IPS DF 6.9 (cell line): ENCODE data around the gene NDUFB10.

Experiments
- DNase-seq: peaks from one replicate; pipeline ENCODE4 v3.0.0-alpha.2; 2013; ENCODE audit warnings: low read depth, low spot score
- H3K27ac ChIP-seq: one replicate; pipeline ENCODE4 v1.5.1; 2013; ENCODE audit warnings: low read length, control low read depth
- H3K27me3 ChIP-seq: 2 replicates; pipeline ENCODE4 v1.6.1; 2013; ENCODE audit warnings: mild to moderate bottlenecking, low read length; ENCODE audit not compliant: control insufficient read depth, insufficient read depth
- H3K36me3 ChIP-seq: 2 replicates; pipeline ENCODE4 v1.6.1; 2013; ENCODE audit warnings: low read length; ENCODE audit not compliant: control insufficient read depth, insufficient read depth
- H3K4me1 ChIP-seq: 2 replicates; pipeline ENCODE4 v1.6.1; 2013; ENCODE audit warnings: low read length; ENCODE audit not compliant: control insufficient read depth, insufficient read depth
- H3K4me3 ChIP-seq: 2 replicates; pipeline ENCODE4 v1.5.1; 2013; ENCODE audit warnings: mild to moderate bottlenecking, low read length
- H3K9me3 ChIP-seq: 2 replicates; pipeline ENCODE4 v1.6.1; 2013; ENCODE audit warnings: low read length, inconsistent platforms; ENCODE audit not compliant: control insufficient read depth, insufficient read depth
- WGBS: extraction: QIAGEN DNeasy Blood & Tissue Kit; methylation state at CpG from one replicate; pipeline ENCODE4 v1.1.7; 2013; ENCODE audit warnings: mixed read lengths, missing lambda C conversion rate; ENCODE audit not compliant: insufficient read length, insufficient coverage; 5-methylcytosine and 5-hydroxymethylcytosine counted together

The NDUFB10 gene

DNA sequence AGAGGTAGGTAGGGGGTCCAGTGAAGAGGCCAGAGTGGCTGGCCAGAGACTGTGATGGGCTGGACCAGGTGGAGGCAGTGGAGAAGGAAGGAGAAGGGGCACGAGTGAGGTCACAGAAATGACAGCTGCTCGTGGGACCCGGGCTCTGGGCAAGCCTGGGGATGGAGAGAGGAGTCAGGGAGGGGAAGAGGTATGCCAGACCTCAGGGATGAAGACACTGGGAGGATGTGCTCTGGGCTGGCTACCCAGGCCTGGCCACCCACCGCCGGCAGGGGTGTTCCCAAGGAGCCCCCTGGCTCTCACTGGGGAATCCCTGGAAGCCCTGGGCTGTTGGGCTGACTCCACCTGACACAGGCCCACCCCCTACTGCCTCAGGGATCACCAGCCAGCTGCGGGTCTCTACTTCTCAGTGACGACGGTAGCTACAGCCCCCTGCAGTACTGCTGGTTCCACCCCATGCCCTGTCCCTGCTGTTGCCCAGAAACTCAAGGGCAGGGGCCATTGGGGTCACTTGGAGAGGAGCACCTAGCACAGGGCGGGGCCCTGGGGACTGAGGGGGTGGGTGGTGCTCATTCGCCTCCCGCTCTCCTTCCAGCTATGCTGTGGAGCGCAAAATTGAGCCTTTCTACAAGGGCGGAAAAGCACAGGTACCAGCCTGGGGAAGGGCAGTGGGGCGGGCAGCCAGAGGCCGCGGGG lies 14.3 kb downstream of the NDUFB10 start:
- H3K4me3 ChIP-seq, result no peak overlapping the region
- peaks cover 5% of the 10 kb centered on the region for H3K4me1 ChIP-seq
- no peaks in the 10 kb centered on the region for H3K9me3 ChIP-seq
- WGBS, result no CpG with 5 or more reads among the region's 16 CpGs
- H3K36me3 ChIP-seq, result peaks cover 37% of the 10 kb centered on the region
- H3K27me3 ChIP-seq, result no peaks in the 10 kb centered on the region
- no peak for DNase-seq
- no peak overlapping the region for H3K27ac ChIP-seq

DNA sequence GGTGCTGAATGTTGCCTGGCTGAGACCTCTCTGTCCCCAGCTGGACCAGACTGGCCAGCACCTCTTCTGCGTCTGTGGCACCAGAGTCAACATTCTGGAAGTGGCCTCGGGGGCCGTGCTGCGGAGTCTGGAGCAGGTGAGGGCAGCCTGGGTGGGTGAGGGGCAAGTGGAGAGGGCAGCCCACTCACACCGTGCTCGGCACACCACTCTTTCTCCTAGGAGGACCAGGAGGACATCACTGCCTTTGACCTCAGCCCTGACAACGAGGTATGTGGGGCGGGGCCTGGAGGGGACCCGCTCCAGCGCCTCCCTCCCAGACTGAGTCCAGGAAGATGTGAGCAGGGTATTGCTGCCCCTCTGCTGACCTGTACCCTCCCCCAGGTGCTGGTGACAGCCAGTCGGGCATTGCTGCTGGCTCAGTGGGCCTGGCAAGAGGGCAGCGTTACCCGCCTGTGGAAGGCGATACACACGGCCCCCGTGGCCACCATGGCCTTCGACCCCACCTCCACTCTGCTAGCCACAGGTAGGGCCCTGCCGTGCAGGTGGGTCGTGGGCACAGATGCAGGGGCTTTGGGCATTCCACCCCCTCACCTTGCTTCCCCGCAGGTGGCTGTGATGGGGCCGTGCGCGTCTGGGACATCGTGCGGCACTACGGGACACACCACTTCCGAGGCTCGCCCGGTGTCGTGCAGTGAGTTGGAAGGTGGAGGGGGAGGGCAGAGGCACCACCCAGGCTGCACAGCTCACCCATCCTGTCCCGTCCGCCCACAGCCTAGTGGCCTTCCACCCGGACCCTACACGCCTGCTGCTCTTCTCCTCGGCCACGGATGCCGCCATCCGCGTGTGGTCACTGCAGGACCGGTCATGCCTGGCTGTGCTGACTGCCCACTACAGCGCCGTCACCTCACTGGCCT lies 15.1 kb downstream of the NDUFB10 start:
- no peak overlapping the region for H3K4me3 ChIP-seq
- H3K27me3 ChIP-seq, result no peaks in the 10 kb centered on the region
- no peak for DNase-seq
- H3K36me3 ChIP-seq, result peaks cover 37% of the 10 kb centered on the region
- no CpG with 5 or more reads among the region's 42 CpGs for WGBS
- H3K9me3 ChIP-seq, result no peaks in the 10 kb centered on the region
- no peak overlapping the region for H3K27ac ChIP-seq
- H3K4me1 ChIP-seq, result peaks cover 5% of the 10 kb centered on the region

DNA sequence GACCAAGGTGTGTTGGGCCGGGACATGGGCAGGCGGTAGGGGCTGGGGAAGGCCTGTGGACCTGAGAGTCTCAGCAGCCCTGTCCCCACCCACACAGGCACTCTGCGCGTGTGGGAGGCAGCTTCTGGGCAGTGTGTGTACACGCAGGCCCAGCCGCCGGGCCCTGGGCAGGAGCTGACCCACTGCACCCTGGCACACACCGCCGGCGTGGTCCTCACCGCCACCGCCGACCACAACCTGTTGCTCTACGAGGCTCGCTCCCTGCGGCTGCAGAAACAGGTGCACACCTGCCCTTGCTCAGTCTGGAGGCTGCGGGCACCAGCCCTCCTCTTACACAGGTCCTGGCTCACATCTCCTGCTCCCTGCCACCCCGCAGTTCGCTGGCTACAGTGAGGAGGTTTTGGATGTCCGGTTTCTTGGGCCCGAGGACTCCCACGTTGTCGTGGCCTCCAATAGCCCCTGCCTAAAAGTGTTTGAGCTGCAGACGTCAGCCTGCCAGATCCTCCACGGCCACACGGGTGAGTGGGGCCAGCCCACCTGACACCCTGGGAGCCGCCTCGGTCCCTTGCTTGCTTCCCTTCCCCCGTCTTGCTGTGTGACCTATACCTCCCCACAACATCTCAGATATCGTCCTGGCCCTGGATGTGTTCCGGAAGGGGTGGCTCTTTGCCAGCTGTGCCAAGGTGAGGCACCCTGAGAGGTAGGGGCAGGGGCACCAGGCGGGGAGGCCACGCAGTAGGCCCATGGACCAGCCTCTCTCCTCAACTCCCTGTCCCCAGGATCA lies 16.3 kb downstream of the NDUFB10 start:
- H3K4me1 ChIP-seq, result peaks cover 5% of the 10 kb centered on the region
- DNase-seq, result no peak
- H3K4me3 ChIP-seq, result no peak overlapping the region
- H3K27ac ChIP-seq, result no peak overlapping the region
- H3K27me3 ChIP-seq, result peaks cover 1% of the 10 kb centered on the region; the same call in 1 of the 2 replicates
- WGBS, result no CpG with 5 or more reads among the region's 33 CpGs
- peaks cover 37% of the 10 kb centered on the region for H3K36me3 ChIP-seq
- H3K9me3 ChIP-seq, result no peaks in the 10 kb centered on the region

DNA sequence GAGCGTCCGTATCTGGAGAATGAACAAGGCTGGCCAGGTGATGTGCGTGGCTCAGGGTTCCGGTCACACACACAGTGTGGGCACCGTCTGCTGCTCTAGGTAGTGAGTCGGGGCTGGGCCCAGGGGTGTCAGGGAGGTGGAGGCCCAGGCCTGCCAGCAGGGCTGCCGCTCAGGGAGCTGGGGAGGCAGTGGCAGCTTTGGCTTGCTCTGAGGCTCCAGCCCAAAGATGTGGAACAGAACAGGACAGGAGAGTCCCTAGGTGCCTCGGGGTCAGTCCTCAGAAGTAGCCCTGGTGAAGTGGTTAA lies 16.8 kb downstream of the NDUFB10 start:
- WGBS, result no CpG with 5 or more reads among the region's 8 CpGs
- no peak overlapping the region for H3K4me3 ChIP-seq
- H3K27me3 ChIP-seq, result peaks cover 6% of the 10 kb centered on the region; the same call in 1 of the 2 replicates
- H3K36me3 ChIP-seq, result peaks cover 37% of the 10 kb centered on the region
- H3K9me3 ChIP-seq, result no peaks in the 10 kb centered on the region
- no peak overlapping the region for H3K27ac ChIP-seq
- no peak for DNase-seq
- peaks cover 4% of the 10 kb centered on the region for H3K4me1 ChIP-seq

DNA sequence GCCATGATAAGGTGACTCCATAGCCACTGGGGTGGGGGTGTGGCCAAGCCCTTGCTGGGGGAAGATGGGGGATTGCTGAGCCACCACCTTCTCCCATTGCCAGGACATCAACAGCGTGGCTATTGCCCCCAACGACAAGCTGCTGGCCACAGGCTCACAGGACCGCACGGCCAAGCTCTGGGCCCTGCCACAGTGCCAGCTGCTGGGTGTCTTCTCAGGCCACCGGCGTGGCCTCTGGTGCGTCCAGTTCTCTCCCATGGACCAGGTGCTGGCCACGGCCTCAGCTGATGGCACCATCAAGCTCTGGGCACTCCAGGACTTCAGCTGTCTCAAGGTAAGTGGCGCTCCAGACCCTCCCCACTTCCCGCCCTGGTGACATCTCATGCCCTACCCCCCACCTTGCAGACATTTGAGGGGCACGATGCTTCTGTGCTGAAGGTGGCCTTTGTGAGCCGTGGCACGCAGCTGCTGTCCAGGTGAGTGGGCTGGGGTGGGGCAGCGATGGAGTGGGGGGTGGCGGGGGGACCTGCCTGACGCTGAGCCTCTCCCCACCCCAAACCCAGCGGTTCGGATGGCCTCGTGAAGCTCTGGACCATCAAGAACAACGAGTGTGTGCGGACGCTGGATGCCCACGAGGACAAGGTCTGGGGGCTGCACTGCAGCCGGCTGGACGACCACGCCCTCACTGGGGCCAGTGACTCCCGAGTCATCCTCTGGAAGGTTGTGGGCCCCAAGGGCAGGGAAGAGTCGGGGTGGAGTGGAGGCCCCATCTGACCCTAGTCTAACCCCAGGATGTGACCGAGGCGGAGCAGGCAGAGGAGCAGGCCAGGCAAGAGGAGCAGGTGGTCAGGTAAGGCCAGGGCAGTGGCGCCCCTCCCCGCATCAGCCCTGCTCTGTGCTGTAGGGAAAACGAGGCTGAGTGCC lies 17.9 kb downstream of the NDUFB10 start:
- Histone ChIP-seq H3K4me1 (peaks cover 4% of the 10 kb centered on the region), H3K27me3 (peaks cover 7% of the 10 kb centered on the region; the same call in 1 of the 2 replicates), H3K9me3 (no peaks in the 10 kb centered on the region), H3K27ac (no peak overlapping the region), H3K36me3 (peaks cover 37% of the 10 kb centered on the region), H3K4me3 (no peak overlapping the region)
- no CpG with 5 or more reads among the region's 33 CpGs for WGBS
- no peak for DNase-seq

DNA sequence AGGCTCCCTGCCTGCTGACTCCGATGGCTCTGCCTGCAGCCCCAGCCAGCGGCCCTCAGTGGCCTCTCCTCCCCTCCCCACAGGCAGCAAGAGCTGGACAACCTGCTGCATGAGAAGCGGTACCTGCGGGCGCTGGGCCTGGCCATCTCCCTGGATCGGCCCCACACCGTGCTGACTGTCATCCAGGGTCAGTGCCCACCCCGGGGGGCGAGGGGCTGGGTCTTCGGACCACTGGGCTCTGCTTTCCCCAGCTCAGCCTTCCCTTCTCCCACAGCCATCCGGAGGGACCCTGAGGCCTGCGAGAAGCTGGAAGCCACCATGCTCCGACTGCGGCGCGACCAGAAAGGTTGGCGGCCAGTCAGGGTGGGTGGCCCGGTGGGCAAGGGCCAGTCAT lies 18.5 kb downstream of the NDUFB10 start:
- Histone ChIP-seq H3K36me3 (peaks cover 37% of the 10 kb centered on the region), H3K4me3 (no peak overlapping the region), H3K4me1 (peaks cover 3% of the 10 kb centered on the region), H3K27ac (no peak overlapping the region), H3K9me3 (no peaks in the 10 kb centered on the region), H3K27me3 (peaks cover 8% of the 10 kb centered on the region; the same call in 1 of the 2 replicates)
- WGBS, result no CpG with 5 or more reads among the region's 18 CpGs
- DNase-seq, result no peak

DNA sequence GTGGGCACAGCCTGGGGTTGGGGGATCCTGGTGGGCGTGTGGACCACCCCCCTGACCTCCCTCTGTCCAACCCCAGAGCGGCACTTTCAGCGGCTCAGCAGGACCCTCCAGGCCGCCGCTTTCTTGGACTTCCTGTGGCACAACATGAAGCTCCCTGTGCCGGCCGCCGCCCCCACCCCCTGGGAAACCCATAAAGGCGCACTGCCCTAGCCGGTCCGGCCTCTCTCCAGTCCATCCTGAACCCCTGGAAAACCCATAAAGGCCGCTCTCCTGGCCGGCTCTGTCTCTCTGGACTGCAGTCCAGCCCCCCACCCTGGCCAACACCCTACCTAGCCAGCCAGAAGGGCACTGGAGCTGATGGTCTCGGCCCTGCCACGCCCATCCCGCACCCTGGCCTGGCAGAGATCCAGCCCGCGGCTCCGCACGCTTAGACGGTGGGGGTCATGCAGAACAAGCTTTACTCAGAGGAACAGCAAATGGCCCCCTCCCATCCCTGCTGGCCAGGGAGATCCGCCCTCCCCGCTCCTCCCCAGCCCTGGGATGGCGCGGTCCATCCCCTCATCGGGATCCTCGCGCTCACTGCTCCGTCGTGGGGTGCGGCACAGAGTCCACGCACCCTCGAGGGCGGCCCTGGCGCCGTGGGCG lies 19.3 kb downstream of the NDUFB10 start:
- H3K4me1 ChIP-seq, result peaks cover 3% of the 10 kb centered on the region; the same call in 1 of the 2 replicates
- peaks cover 11% of the 10 kb centered on the region; the same call in 1 of the 2 replicates for H3K27me3 ChIP-seq
- DNase-seq, result no peak
- H3K4me3 ChIP-seq, result peak overlapping the region; percentile 25; the same call in 1 of the 2 replicates
- no peaks in the 10 kb centered on the region for H3K9me3 ChIP-seq
- WGBS, result no CpG with 5 or more reads among the region's 37 CpGs
- no peak overlapping the region for H3K27ac ChIP-seq
- H3K36me3 ChIP-seq, result peaks cover 37% of the 10 kb centered on the region

DNA sequence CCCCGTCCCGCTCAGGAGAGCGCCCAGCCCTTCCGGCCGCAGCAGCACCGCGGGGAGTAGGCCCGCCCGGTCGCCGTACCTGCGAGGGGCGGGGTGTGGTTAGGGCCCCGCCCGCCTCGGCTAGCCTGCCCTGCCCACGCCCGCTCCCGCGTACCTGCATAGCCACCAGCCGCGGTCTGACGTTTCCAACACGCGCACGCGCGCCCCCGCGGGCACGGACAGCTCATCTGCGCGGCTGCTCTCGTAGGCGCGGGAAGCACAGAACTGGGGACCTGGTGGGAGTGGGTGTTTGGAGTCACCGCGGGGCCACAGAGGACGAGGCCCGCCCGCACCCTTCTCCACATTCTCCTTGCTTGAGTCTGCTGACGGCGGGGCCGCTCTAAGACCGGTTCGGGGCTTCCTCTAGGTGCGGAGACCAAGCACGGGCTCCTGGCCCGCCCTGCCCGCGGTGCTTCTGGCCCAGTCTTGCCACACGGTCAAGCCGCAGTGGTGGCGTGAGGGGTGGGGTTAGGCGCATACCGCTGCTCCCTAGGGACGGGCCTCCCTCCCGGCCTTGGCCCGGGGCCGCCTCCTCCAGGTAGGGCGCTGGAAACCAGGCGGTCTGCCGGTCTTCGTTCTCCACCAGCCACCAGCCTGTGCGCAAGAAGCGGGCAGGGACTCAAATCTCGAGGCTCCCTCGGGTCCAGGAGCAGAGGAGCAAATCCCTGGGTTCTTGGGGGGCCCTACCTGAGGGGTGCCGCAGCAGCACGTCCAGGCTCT lies 20.1 kb downstream of the NDUFB10 start:
- Histone ChIP-seq H3K27me3 (peaks cover 11% of the 10 kb centered on the region; the same call in 1 of the 2 replicates), H3K9me3 (no peaks in the 10 kb centered on the region), H3K36me3 (peaks cover 37% of the 10 kb centered on the region), H3K4me3 (peak overlapping the region; percentile 25; the same call in 1 of the 2 replicates), H3K4me1 (peaks cover 3% of the 10 kb centered on the region; the same call in 1 of the 2 replicates), H3K27ac (no peak overlapping the region)
- no peak for DNase-seq
- no CpG with 5 or more reads among the region's 70 CpGs for WGBS
